Measurements from ENCODE around the gene KCNJ1.

KCNJ1 gene

GRCh38 chr11:128867277-128867676 is at the start of gene KCNJ1:
TSS of gene KCNJ1 (minus strand) at chr11:128867296. CDS start at chr11:128840243, 27,053 bp downstream.
- DNase-seq (ENCODE audit: low spot score), result no peak

GRCh38 chr11:128916681-128917080 is 49.6 kb upstream of the KCNJ1 start:
- no peak for DNase-seq (ENCODE audit: low spot score)

- no peak for DNase-seq (ENCODE audit: low spot score)
These were observed 49.0 kb upstream of the KCNJ1 start for GRCh38 chr11:128916037-128916572.

- DNase-seq (ENCODE audit: low spot score), result no peak
These were observed 48.0 kb upstream of the KCNJ1 start for GRCh38 chr11:128915149-128915521.

DNA sequence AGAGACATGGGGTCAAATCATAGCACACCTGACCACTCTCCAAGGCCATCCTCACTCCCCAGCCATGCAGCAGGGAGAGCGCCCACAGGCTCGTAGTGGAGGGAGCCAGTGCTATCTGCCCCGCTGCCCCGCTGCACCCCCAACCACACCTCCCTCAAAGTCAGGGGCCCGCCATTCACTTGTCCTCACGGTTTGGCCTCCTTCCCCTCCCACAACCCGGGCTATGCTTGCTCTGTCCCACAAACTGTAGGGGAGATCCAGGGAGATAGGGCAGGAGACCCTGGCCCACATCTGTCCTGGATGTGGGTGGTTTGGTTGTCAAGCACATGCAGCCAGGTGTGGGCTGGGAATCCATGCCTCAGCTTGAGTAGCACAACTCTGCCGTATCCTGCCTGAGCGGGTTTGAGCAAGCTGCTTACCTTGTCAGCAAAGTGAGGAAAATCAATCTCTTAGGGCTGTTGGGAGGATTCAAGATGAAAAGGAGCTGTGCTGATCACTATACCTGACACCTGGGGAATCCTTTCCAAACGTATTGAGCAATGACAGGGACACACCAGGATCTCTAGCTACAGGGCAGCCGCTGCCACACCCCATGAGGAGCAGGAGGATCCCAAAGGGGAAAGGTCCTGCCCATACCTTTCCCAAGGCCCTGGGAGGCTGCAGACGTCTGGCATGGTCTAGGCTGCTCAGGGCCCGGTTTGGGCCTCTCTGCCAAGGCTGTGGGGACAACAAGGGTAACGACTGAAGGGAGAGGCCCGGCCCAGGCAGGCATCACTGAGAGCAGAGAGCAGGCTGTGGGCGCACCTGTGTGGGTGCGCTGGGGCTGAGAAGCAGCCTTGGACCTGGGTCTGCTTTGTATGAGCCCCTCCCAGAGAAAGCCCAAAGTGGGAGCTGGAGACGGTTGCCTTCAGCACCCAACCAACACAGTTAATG is 47.4 kb upstream of the KCNJ1 start:
- no peak for DNase-seq (ENCODE audit: low spot score)

DNA sequence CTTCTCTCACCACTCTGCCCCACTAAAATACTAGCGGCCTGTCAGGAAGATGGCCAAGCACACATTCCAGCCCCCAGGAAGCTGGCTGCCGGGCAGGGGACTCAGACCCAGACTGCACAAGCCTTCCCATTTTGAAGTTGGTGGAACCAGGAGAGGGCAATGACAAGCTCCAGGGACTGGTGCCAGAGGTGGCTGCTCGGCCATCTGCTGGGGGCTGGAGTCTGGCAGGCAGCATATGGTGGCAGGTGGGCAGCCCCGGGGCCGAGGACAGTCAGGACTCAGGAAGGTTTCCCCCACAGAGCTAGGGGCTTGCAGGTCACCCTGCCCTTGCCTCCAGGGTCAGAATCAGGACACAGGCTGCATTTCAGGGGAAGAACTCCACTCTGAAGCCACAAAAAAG is 46.7 kb upstream of the KCNJ1 start:
- no peak for DNase-seq (ENCODE audit: low spot score)

DNA sequence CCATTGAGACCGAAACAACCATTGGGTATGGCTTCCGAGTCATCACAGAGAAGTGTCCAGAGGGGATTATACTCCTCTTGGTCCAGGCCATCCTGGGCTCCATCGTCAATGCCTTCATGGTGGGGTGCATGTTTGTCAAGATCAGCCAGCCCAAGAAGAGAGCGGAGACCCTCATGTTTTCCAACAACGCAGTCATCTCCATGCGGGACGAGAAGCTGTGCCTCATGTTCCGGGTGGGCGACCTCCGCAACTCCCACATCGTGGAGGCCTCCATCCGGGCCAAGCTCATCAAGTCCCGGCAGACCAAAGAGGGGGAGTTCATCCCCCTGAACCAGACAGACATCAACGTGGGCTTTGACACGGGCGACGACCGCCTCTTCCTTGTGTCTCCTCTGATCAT is 44.6 kb upstream of the KCNJ1 start:
- DNase-seq (ENCODE audit: low spot score), result no peak

DNA sequence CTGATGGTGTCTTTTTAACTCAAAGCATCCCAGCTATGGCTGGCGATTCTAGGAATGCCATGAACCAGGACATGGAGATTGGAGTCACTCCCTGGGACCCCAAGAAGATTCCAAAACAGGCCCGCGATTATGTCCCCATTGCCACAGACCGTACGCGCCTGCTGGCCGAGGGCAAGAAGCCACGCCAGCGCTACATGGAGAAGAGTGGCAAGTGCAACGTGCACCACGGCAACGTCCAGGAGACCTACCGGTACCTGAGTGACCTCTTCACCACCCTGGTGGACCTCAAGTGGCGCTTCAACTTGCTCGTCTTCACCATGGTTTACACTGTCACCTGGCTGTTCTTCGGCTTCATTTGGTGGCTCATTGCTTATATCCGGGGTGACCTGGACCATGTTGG is 44.1 kb upstream of the KCNJ1 start:
- no peak for DNase-seq (ENCODE audit: low spot score)

- DNase-seq (ENCODE audit: low spot score), result no peak
These were observed 43.5 kb upstream of the KCNJ1 start for GRCh38 chr11:128910576-128910975.

GRCh38 chr11:128909438-128910125 is 42.5 kb upstream of the KCNJ1 start:
- no peak for DNase-seq (ENCODE audit: low spot score)

GRCh38 chr11:128908391-128909246 is 41.5 kb upstream of the KCNJ1 start:
- DNase-seq (ENCODE audit: low spot score), result no peak

DNA sequence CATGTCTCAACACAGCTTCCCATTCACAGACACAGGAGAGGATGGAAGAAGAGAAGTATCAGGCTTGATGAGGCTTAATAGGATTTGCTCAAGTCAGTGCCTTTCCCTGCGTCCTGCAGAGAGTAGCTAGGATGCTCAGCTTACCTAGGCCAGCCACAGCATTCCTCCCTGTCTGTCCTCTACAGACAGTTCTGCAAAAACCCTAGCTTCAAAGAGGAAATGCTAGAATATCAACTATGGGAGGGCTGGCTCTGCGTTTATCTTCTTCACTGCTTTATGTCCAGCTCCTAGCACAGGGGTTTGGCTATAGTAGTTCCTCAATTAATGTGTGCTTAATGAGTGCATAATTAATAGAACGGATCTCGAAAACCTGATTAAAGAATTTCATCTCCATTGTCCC is 40.5 kb upstream of the KCNJ1 start:
- no peak for DNase-seq (ENCODE audit: low spot score)

DNA sequence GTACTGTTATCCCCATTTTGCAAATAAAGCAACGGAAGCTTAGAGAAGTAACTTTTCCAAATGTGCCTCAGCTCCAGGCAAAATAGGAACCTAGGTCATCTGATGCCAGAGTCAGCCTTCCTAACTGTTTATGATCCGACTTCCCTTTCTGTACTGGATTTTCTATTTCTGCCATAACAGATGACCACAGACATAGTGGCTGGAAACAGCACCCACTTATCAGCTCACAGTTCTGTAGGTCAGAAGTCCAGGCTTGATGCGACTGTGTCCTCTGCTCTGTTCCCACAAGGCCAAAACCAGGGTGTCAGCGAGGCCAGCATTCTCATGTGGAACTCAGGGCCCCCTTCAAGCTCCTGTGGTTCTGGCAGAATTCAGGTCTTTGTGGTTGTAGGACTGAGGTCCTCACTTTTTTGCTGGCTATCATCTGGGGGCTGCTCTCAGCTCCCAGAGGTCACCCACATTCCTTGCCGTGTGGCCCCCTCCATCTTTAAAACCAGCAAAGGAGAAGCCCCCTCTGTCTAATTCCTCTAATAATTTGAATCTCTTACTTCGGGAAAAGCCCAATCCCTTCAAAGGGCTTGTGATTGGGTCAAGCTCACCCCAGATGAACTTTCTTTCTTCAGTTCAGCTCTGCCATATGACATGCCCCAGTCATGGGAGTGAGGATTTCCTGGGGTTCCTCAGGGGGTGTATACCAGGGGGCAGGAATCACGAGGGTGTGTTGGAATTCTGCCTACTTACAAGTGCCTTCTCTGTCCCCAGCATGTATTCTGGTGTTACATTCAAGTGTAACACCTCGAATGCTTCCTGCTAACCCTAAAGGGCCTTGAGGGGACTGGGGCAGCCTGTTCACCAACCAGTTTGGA is 39.3 kb upstream of the KCNJ1 start:
- DNase-seq (ENCODE audit: low spot score), result no peak

DNA sequence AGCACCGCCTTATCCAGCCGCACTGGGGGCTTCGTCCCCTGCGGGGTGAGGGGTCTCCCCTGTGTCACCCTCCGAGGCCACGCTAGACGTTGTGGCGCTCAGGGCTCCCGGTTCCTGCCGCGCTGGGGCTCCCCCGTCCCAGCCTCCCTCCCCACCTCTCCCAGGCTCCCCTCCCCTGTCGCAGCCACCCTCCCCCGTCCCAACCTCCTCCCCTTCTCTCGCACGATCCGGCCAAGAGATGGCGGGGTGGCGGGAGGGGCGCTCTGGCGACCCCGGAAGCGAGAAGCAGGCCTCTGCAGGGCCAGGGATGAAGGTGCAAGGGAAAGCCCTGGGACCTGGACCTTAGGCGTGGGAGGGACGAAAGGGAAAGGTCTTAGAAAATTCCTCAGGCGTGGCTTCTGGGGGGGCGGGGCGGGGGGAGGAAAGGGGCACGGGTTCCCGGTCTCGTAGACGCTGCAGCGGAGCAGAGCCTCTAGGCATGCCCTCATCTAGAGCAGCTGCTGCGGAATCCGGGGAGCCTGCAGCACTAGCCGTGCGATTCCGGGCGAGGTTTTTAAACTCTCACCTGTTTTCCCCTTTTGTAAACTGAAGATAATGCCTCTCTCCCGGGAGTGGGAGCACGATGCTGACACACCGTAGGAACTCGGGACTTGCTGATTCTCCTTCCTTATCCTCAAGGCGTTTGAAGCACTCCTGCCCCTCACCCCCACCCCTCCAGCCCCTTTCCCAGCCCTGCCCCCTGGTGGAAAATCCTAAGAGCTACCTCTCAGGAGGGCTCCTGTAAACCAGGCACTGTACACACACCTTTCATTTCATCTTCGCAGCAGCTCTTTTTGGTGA is 38.5 kb upstream of the KCNJ1 start:
- peak; percentile 47 for DNase-seq (ENCODE audit: low spot score)

DNA sequence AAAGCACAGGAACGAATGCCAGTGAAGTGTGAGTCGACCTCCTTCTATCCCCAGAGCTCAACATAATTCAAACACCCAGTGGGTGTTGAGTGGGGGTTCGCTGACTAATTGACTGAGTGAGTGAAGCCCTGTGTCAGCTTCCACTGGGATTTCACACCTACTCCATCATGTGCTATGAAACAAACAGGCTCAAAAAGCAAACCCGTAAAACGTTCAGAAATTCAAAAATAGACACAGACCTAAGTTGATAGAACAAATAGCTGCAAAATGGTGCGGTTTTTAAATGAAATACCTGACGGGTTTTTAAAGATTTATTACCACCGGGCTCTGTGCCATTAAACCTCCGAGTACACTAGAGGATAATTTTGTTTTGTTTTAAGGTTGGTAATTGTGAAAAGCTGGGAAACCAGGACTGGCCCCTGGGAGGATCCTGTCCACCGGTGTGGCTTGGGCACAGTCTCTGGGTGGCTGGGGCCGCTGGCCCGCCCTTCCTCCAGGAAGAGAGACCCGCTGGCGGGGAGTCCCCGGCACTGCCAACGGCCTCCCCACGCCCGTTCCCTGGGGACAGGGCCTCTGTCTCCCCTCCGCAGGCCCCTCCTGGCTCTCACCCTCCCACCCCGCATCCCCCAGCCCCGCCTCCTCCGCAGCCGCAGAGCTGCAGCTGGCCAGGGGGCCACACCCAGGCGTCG is 37.7 kb upstream of the KCNJ1 start:
- no peak for DNase-seq (ENCODE audit: low spot score)

DNA sequence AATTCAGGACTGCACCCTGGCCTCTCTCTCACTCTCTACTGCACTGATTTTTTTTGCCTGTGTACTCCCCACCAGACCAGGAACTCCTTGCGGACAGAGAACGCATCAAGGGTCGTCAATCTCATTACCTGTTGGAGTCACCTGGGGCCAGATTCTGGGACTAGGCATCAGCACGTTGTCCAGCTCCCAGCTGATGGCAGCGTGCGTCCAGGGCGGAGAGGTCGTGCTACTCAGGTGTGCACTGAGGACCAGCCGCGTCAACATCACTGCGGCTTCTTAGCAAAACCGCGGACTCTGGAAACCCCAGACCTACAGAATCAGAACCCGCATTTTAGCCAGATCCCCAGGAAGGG is 37.2 kb upstream of the KCNJ1 start:
- no peak for DNase-seq (ENCODE audit: low spot score)

DNA sequence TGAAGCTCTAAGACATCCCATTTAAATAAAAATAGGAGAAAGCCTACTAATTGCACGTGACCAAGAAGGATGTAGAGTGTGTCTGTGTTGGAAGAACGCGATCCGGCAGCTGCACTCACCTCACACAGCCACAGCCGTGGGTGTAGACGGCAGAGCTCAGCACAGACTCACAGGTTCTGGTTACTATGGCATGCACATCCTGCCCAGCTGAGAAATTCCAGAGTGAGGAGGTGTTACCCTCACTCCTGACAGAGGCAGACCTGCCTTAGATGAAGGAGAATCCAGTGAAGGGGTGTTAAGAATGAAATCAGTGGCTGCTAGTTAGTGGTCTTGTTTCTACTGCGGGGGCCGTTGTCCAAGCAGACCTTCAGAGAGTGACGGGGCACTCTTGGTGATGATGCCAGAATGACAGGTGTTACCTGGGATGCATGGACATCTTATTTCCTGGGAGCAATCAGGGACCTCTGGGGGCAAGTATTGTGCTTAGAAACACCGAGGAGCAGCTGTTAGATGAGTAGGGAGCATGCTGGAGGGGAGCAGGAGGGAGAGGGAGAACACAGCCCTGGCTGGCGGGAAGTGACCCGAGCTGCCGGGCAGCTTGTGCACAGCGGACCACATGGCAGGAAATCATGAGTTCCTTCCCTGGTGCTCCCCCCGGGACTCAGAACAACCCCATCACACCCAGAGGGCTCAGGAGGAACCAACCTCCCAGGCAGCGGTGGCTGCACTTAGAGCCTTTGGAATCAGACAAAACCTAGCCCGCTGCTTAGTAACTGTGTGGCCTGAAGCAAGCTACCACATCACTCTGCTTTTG is 36.4 kb upstream of the KCNJ1 start:
- DNase-seq (ENCODE audit: low spot score), result no peak

- no peak for DNase-seq (ENCODE audit: low spot score)
These were observed 35.5 kb upstream of the KCNJ1 start for GRCh38 chr11:128902515-128903066.
